IMR-90 (cell line): ENCODE data around the gene ADSS1. TPM values are rescaled to one million over a fixed set of nuclear protein-coding genes. Genes with fewer than 3 reads are reported as not detected.

Source experiments
- ATAC-seq: fragments of 200-7000 bp; cut with Tn5 transposase; 2 replicates; pipeline ENCODE4 v1.9.1; 2020; ENCODE audit warnings: low read depth, mild to moderate bottlenecking, moderate library complexity
- BruUV-seq: library from RNA; stranded (reverse); fragments of 400-500 nt; replicated peaks from 2 replicates; lab custom pipeline; 2021; lab: Mats Ljungman, UMichigan
- CTCF ChIA-PET: fragments of 300-600 bp; formaldehyde crosslinking; extraction: SDS; loops from one replicate; lab custom pipeline; 2021; ENCODE audit warnings: antibody characterized with exemption; lab: Yijun Ruan, JAX
- POLR2A ChIA-PET: fragments of 300-600 bp; sonication (Branson Sonifier 250); formaldehyde crosslinking; loops from one replicate; lab custom pipeline; 2022; ENCODE audit warnings: antibody characterized with exemption; ENCODE audit not compliant: unreplicated experiment; lab: Charles Lee
- DNase-seq: peaks from one replicate; pipeline ENCODE4 v3.0.0; 2013
- H2AFZ ChIP-seq: replicated peaks from 2 replicates; pipeline ENCODE3; 2013; ENCODE audit warnings: low read length, mild to moderate bottlenecking; ENCODE audit not compliant: poor library complexity
- H2AK5ac ChIP-seq: 2 replicates; pipeline ENCODE4 v1.6.1; 2013; ENCODE audit warnings: low read depth, low read length, inconsistent platforms
- H2AK9ac ChIP-seq: replicated peaks from 2 replicates; pipeline ENCODE3; 2013; ENCODE audit warnings: mild to moderate bottlenecking, low read depth, low read length, moderate library complexity; ENCODE audit not compliant: poor library complexity
- H2BK120ac ChIP-seq: 2 replicates; pipeline ENCODE4 v1.6.1; 2013; ENCODE audit warnings: low read depth, low read length, inconsistent platforms
- H2BK15ac ChIP-seq: 3 replicates; pipeline ENCODE4 v1.6.1; 2013; ENCODE audit warnings: low read depth, low read length, inconsistent platforms
- H2BK20ac ChIP-seq: 2 replicates; pipeline ENCODE4 v1.6.1; 2013; ENCODE audit warnings: low read depth, mild to moderate bottlenecking, inconsistent platforms, low read length, moderate library complexity
- H2BK5ac ChIP-seq: 2 replicates; pipeline ENCODE4 v1.6.1; 2013; ENCODE audit warnings: mild to moderate bottlenecking, low read depth, low read length, inconsistent platforms; ENCODE audit not compliant: poor library complexity, severe bottlenecking
- H3K14ac ChIP-seq: replicated peaks from 2 replicates; pipeline ENCODE4 v1.6.1; 2013; ENCODE audit warnings: low read depth, low read length, inconsistent platforms
- H3K18ac ChIP-seq: 2 replicates; pipeline ENCODE4 v1.6.1; 2013; ENCODE audit warnings: low read depth, low read length, control low read depth
- H3K23ac ChIP-seq: 2 replicates; pipeline ENCODE4 v1.6.1; 2013; ENCODE audit warnings: low read depth, low read length, inconsistent platforms
- H3K27ac ChIP-seq: 2 replicates; pipeline ENCODE4 v1.5.1; 2013; ENCODE audit warnings: mild to moderate bottlenecking, control low read depth, low read length; ENCODE audit not compliant: insufficient read depth
- H3K27me3 ChIP-seq: 2 replicates; pipeline ENCODE4 v1.6.1; 2013; ENCODE audit warnings: low read length; ENCODE audit not compliant: control insufficient read depth, insufficient read depth
- H3K36me3 ChIP-seq: 2 replicates; pipeline ENCODE4 v1.6.1; 2013; ENCODE audit warnings: low read length, mixed read lengths; ENCODE audit not compliant: control insufficient read depth, insufficient read depth
- H3K4ac ChIP-seq: 2 replicates; pipeline ENCODE4 v1.6.1; 2013; ENCODE audit warnings: low read depth, low read length, inconsistent platforms
- H3K4me1 ChIP-seq: 2 replicates; pipeline ENCODE4 v1.6.1; 2013; ENCODE audit warnings: low read length, mixed read lengths; ENCODE audit not compliant: control insufficient read depth, insufficient read depth
- H3K4me2 ChIP-seq: 2 replicates; pipeline ENCODE4 v1.6.1; 2013; ENCODE audit warnings: low read depth, mild to moderate bottlenecking, control low read depth, low read length, moderate library complexity
- H3K4me3 ChIP-seq: 2 replicates; pipeline ENCODE4 v1.5.1; 2013; ENCODE audit warnings: low read depth, mild to moderate bottlenecking, control low read depth, low read length, moderate library complexity; ENCODE audit not compliant: insufficient read depth
- H3K56ac ChIP-seq: 2 replicates; pipeline ENCODE4 v1.6.1; 2013; ENCODE audit warnings: low read length, inconsistent platforms; ENCODE audit not compliant: insufficient read depth; ENCODE audit errors: extremely low read depth
- H3K79me1 ChIP-seq, 2 experiments: 2 replicates each; pipeline ENCODE4 v1.6.1; 2013; ENCODE audit warnings: low read length in 2 of 2, inconsistent platforms in 1 of 2, low read depth in 1 of 2
- H3K9ac ChIP-seq: 2 replicates; pipeline ENCODE4 v1.6.1; 2013; ENCODE audit warnings: low read depth, low read length, control low read depth
- H3K9me1 ChIP-seq: 2 replicates; pipeline ENCODE4 v1.6.1; 2013; ENCODE audit warnings: low read length, inconsistent platforms; ENCODE audit not compliant: insufficient read depth
- H3K9me3 ChIP-seq: 2 replicates; pipeline ENCODE4 v1.6.1; 2013; ENCODE audit warnings: low read length; ENCODE audit not compliant: control insufficient read depth, insufficient read depth
- H4K20me1 ChIP-seq: 2 replicates; pipeline ENCODE4 v1.6.1; 2013; ENCODE audit warnings: low read length, inconsistent platforms; ENCODE audit not compliant: insufficient read depth
- H4K5ac ChIP-seq: 2 replicates; pipeline ENCODE4 v1.6.1; 2013; ENCODE audit warnings: mild to moderate bottlenecking, low read depth, low read length, control low read depth
- H4K8ac ChIP-seq, 2 experiments: 2 replicates each; pipeline ENCODE4 v1.6.1; 2013; ENCODE audit warnings: low read depth in 2 of 2, low read length in 2 of 2, control low read depth in 1 of 2, inconsistent platforms in 1 of 2
- H4K91ac ChIP-seq: 2 replicates; pipeline ENCODE4 v1.6.1; 2013; ENCODE audit warnings: low read depth, low read length, inconsistent platforms; ENCODE audit not compliant: insufficient read depth
- BHLHE40 ChIP-seq: fragments of 150-350 bp; IDR thresholded peaks from 2 replicates; pipeline ENCODE4 v1.6.1; 2016; ENCODE audit warnings: mild to moderate bottlenecking, low read depth, low read length
- FOS ChIP-seq: fragments of 150-350 bp; IDR thresholded peaks from 2 replicates; pipeline ENCODE4 v1.6.1; 2016; ENCODE audit warnings: low read depth, low read length
- MAZ ChIP-seq: IDR thresholded peaks from 2 replicates; pipeline ENCODE4 v1.6.1; 2012; ENCODE audit warnings: low read depth, mild to moderate bottlenecking, low read length, improper control_type of control experiment, moderate library complexity, borderline replicate concordance
- RAD21 ChIP-seq: IDR thresholded peaks from 2 replicates; pipeline ENCODE4 v1.6.1; 2012; ENCODE audit warnings: low read length, improper control_type of control experiment
- RFX5 ChIP-seq: IDR thresholded peaks from 2 replicates; pipeline ENCODE4 v1.8.0; 2012; ENCODE audit warnings: low read depth, mild to moderate bottlenecking, low read length, moderate library complexity
- WGBS, 2 experiments: methylation state at CpG; one replicate each; pipeline versions ENCODE4 v1.1.5 to v1.1.7; 2013; ENCODE audit warnings: missing lambda C conversion rate in 2 of 2; ENCODE audit not compliant: insufficient read length in 1 of 2; ENCODE audit errors: extremely low coverage in 2 of 2; 5-methylcytosine and 5-hydroxymethylcytosine counted together
- dilution Hi-C: fragments of 300-500 bp; cut with HindIII; formaldehyde crosslinking; loops from one replicate; pipeline ENCODE4 v1.14.3; 2018; ENCODE audit warnings: low sequenced_read_pairs; ENCODE audit not compliant: unreplicated experiment
- in situ Hi-C: fragments of 300-500 bp; cut with MboI; formaldehyde crosslinking; loops from 3 replicates; pipeline ENCODE4 v1.14.3; 2019; ENCODE audit warnings: low sequenced_read_pairs, inconsistent platforms, mixed read lengths
- intact Hi-C: fragments of 100-400 bp; cut with micrococcal nuclease; formaldehyde crosslinking; loops from 2 replicates; pipeline ENCODE4 v1.10.0; 2022
- polyA plus RNA-seq, 3 experiments: library from polyadenylated mRNA; depleted of rRNA; stranded (reverse); fragments of >200 nt; gene quantifications; 2 replicates each; pipeline ENCODE4 v1.2.3, GENCODE V29; 2012; ENCODE audit warnings: low replicate concordance in 1 of 3
- total RNA-seq: library from RNA; depleted of rRNA; stranded (reverse); fragments of >200 nt; gene quantifications from 2 replicates; pipeline ENCODE4 v1.2.3, GENCODE V29; 2012

ADSS1 gene
- total and polyA plus RNA-seq, 2 of the 4 experiments (the other 2 are of a cell fraction), result 1.8 to 5.2 TPM

DNA sequence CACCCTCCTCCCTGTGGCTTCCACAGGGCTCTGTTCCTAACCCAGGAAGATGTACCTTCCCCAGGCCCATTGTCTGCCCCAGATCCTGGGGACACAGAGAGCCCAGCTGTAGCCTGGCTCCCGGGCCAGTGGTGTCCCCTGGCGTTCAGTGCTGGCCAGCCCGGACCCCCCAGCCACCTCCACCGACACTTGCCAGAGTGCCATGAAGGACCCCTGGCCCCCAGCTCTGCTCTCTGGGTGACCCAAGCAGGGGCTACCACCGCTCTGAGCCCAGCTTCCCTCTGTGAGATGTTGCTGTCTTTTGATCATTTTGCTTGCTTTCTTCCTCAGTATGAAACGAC lies 28.4 kb upstream of the ADSS1 start:
- Histone ChIP-seq H4K20me1 (peaks cover 100% of the 10 kb centered on the region), H3K9me1 (peaks cover 5% of the 10 kb centered on the region; the same call in 1 of the 2 replicates), H2BK120ac (no peak overlapping the region), H2BK5ac (no peak overlapping the region), H3K27ac (no peak overlapping the region), H3K14ac (no peak overlapping the region), H4K91ac (no peak overlapping the region), H3K4ac (no peak overlapping the region), H4K8ac (no peak overlapping the region), H3K36me3 (peaks cover 36% of the 10 kb centered on the region), H2AFZ (no peak overlapping the region), H3K56ac (no peak overlapping the region), H3K4me2 (no peak overlapping the region), H3K79me1 (peaks cover 12 to 86% of the 10 kb centered on the region in 2 experiments), H2BK15ac (no peak overlapping the region), H4K5ac (no peak overlapping the region), H3K9me3 (no peaks in the 10 kb centered on the region), H2AK9ac (no peak overlapping the region), H2BK20ac (no peak overlapping the region), H3K4me3 (no peak overlapping the region), H3K4me1 (peaks cover 41% of the 10 kb centered on the region), H2AK5ac (no peak overlapping the region), H3K9ac (no peak overlapping the region), H3K18ac (no peak overlapping the region), H3K27me3 (no peaks in the 10 kb centered on the region), H3K23ac (no peak overlapping the region)
- no TSS peak for BruUV-seq
- TF ChIP-seq RAD21 (no peak), FOS (no peak), MAZ (no peak), BHLHE40 (no peak), RFX5 (no peak)
- POLR2A ChIA-PET, result interaction anchor here (0.6 kb wide), 1 partner anchor 702 kb away, joined by 5 read pairs; the partner anchor contains the start of gene TEX22
- dilution Hi-C loops, result no loop called here
- no peak for DNase-seq
- in situ Hi-C loops, result no loop called here
- no peak for ATAC-seq
- intact Hi-C loops, result no loop called here
- CTCF ChIA-PET, result no interaction called here
- WGBS, 2 experiments, result 59% methylated on average over 3 of the region's 6 CpGs; no CpG with 5 or more reads in 1 of the 2 experiments
